OCI-LY3 (cell line): ENCODE measurements around the gene PER1.

Experiments used
- EZH2phosphoT487 ChIP-seq: fragments of 200-600 bp; shearing (Covaris generic); IDR thresholded peaks from 2 replicates; pipeline ENCODE4 v1.6.1; 2018; ENCODE audit warnings: antibody characterized with exemption, mixed run types, low read depth
- TF ChIP-seq, protein P1 (sequence below): fragments of 200-600, 300-600 bp; sonication (generic); IDR thresholded peaks from 2 replicates; pipeline ENCODE4 v1.5.1; 2014; ENCODE audit warnings: antibody characterized with exemption, low read length, low read depth

DNA sequence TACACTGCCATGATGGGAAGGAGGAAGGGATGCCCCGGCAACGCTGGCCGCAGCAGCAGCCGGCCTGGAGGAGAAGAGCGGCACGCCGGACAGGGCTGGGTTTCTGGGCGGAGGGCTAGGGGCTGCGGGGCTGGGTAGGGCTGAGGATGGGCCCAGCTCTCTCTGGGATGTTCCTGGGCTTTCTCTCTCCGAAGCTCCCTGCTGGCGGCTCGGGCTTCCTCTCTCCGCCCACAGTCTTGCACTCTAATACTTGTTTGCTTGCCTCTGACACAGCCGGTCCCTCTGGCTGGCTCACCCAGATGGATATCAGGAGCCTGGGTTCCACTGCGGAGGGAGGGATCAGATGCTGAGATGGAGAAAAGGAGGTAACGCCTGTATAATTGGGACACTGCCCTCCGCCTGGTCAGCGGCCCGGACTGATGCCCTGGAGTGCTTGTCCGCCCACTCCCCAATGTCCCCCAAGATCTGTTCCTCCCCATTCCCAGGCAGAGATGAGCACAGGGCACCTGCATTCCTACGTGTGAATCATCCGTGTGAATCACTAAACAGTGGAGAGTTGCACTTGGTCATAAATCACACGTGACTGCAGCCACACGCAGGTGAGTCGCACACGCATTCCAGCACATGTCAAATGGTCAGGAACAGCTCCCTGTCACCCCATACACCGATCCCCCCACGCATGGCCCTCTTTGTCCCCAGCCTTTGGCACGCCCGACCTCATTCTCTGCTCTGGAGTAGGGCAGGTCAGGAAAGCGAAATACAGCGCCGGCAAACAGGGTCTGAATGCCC, 34.0 kb downstream of the PER1 start, which contains the start of gene ALOXE3:
- TF ChIP-seq, protein P1, sequence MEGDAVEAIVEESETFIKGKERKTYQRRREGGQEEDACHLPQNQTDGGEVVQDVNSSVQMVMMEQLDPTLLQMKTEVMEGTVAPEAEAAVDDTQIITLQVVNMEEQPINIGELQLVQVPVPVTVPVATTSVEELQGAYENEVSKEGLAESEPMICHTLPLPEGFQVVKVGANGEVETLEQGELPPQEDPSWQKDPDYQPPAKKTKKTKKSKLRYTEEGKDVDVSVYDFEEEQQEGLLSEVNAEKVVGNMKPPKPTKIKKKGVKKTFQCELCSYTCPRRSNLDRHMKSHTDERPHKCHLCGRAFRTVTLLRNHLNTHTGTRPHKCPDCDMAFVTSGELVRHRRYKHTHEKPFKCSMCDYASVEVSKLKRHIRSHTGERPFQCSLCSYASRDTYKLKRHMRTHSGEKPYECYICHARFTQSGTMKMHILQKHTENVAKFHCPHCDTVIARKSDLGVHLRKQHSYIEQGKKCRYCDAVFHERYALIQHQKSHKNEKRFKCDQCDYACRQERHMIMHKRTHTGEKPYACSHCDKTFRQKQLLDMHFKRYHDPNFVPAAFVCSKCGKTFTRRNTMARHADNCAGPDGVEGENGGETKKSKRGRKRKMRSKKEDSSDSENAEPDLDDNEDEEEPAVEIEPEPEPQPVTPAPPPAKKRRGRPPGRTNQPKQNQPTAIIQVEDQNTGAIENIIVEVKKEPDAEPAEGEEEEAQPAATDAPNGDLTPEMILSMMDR, result no peak
- TF ChIP-seq EZH2phosphoT487, result no peak
